HG03460 (cell line): ENCODE data around the gene ACO2.
A peak's percentile ranks its signal among the peaks of the same experiment; 100 is the strongest.
"Not testable (repeated sequence)": the region's sequence is repeated elsewhere in the genome, so short reads cannot be mapped to it uniquely, and the experiment has no call there.

Source experiments
- ATAC-seq: cut with Tn5 transposase; IDR thresholded peaks from one replicate; pipeline ENCODE4 v1.9.1; 2021; ENCODE audit not compliant: unreplicated experiment

Gene ACO2

DNA sequence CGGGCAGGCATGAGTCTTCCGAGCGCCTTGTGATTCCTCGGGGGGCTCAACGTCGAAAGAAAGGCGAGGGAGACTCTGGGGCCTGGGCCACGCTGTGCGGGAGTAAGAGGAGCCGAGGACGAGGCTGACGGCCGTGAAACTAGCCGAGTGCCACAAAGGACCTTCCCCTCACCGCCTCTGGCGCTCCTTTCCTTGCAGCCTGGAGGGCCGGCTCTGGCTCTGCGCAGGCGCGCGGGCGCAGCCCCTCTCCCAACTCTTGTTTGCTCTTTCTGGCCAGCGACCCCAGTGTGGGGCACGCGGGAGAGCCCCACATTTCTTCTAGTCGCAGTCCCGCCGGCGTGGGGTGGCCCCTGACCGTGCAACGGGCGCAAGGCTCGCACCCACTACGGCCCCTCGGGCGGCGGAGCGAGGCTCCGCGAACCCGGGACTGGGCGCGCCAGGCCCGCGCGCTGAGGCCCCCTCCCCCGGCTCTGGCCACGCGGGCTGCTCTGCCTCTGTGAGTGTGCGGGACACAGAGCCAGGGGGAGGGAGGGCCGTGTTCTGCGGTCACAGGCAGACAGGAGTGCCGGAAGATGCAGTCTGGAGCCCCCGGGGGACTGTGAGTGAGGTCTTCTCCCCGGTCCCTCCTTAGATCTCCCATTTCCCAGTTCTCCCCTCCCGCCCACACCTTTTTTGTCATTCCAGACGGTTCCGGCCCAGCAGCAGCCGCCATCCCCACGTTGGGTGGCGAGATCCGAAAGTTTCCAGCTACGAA, 21.3 kb upstream of the ACO2 start:
- no peak for ATAC-seq

DNA sequence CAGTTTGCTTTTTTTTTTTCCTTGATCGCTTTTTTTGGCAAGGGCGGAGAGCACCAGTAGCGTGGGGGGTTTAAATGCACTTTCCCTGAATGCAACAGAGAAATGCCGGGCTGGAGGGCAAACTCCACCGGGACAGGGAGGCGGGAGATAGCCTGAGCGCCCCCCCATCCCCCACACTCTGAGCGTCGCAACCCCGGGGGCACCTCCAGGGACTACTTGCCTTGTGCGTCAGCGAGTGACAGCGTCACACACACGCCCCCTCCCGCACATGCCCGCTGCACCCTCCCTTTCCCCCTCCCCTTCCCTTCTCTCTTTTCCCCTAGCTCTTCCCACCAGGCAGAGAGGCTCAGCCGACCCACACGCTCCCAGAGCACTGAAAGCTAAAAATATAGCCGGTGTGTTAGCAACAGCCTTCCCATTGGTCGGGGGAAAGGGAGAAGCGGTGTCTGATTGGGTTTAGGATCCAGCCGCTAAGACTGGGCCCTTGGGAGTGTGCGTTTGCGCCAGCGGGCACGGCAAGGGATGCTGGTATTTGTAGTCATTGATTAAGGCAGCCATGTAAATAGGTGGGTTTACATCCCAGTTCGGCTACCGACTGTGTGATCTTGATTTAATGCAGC, 20.6 kb upstream of the ACO2 start:
- ATAC-seq: peak; percentile 43

DNA sequence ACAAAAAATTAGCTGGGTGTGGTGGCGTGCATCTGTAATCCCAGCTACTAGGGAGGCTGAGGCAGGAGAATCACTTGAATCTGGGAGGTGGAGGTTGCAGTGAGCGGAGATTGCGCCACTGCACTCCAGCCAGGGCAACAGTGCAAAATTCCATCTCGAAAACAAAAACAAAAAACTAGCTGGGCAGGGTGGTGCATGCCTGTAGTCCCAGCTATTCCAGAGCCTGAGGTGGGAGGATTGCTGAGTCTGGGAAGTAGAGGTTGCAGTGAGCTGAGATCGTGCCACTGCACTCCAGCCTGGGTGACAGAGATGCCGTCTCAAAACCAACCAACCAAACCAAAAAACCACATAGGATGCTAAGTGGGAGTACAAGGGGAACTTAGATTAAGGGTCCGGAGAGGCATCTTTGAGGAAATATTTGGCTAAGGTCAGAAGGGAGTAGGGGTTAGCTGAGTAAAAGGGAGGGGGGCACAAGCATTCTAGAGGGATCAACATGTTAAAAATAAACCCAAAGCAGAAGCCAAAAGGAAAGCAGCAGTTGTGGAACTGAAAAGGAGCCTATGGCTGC, 10.7 kb upstream of the ACO2 start:
- no peak for ATAC-seq

DNA sequence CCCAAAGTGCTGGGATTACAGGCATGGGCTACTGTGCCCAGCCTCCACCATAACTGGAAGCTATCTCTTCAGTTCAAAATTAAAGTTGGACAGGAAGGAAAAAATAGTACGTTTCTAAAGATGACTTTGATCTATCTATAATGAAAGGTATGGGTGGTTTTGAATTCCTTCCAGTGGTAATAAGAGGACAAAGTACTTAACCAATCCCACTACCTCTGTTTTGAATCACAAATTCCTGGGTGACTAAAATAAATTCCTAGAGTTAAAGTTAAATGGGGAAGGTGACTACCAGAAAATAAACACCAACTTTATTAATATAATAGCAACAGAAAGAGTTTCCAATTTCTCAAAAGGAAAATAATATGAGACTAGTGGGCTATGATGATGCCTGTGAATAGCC, 9.5 kb upstream of the ACO2 start:
- ATAC-seq: no peak

DNA sequence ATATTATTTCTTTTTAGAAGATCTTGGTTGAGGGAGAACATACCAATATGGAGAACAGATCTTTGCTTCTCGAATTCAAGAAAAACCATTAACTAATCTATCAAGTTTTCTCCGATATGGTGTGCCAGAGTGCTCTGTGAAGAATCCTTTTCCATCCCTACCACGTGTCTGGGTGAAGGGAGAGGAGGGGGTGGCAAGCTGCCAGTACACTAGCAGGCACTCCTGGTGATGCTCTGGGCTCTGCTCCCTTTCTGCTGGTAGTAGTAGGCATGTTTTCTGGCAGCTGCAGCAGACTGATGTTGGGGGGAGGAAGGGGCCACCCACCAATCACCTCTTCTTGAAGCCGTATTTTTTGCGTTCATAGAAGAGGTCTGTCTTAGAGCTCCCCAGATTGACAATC, 8.8 kb upstream of the ACO2 start:
- ATAC-seq: not testable (repeated sequence)

DNA sequence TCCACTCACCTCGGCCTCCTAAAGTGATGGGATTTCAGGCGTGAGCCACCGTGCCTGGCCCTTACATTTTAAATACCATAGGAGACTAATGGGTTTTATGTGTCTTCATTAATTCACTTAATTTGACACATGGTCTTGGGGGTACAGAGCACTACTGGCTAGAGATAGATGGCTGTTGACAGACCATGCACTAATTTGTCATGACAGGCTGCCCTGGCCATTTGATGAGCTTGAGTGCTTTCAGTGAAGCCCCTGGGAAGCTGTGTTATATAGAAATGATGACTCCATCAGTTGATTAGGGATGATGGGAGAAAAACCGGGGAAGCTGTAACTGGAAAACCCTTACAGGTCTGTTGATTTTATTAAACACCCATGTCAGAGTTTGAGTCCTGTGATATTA, 7.0 kb upstream of the ACO2 start:
- ATAC-seq: no peak

DNA sequence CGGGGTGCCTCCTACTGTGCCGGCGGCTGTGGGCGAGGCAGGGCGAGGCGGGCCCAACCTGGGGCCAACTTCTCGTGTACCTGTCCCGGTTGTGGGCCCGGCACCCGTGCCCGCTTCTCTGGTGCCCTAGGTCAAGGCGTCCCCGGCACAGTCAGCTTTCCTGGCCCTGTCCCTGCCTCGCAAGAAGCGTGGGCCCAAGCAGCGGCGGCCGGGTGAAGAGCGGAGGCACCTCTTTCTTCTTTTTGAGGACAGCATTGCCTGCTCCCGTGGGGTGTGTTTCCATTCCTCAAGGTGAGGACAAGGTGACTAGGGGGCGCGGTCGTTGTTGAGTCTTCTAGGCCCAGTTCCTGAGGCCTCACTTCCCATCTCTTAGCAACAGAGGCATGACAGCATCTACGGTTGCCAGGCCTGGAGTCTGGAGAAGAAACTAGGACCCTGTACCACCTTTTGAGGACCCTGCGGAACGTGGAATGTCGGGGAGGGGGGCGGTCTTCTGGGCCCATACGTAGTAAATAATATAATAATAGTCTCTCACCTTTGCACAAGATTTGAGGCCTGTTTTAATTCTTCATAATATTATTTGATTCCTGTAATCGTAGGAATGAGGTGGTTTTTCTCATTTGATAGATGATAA, 418 bp downstream of the ACO2 start:
- no peak for ATAC-seq

DNA sequence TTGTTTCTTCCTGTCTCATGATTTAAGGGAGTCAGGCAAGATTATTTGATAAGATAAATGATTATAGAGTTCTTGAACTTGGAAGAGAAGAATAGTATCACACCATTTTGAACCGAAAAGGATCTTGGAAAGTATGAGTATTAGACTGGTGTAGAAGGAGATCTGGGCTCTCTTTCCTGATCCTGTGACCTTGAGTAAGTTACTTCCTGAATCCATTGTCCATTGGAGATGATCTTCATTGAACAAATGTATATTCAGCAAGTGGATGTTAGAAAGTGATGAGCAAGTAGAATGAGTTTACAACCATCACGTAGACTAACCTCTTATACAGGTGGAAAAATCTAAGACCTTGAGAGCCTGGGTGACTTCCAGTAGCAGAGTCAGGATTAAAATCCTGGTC, 2.0 kb downstream of the ACO2 start:
- no peak for ATAC-seq

DNA sequence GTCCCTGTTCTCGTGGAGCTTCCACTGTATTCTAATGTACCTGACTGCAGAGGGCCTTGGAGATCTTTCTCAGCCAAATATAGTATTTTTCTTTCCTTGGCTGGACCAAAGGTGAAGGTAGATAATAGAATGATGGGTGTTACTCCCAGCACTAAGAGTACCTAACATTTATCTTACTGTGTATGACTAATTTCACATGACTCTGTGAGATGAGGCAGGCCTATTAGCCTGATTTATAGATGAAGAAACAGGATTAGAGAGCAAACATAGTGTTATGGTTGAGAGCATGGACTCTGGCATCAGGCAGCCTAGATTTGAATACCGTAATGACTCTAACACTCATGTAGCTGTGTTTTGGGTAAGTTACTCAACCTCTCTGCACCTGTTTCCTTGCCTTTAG, 2.7 kb downstream of the ACO2 start:
- no peak for ATAC-seq

DNA sequence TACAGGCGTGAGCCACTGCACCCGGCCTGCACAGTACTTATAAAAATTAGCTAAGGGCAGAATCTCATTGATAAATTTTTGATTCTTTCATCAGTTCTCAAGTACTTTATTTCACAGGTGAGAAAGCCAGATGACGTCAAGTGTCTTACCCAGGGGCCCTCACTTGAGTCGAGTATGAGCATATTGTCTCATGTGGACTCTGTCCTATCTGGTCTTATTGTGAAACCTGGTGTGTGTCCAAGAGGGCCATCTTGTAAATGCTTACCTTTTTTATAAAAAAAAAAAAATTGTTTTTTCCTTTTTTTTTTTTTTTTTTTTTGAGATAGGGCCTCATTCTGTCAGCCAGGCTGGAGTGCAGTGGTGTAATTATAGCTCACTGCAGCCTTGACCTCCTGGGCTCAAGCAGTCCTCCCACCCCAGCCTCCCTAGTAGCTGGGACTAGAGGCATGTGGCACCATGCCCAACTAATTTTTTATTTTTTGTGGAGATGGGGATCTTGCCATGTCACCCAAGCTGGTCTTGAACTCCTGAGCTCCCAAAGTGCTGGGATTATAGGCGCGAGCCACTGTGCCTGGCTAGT, 6.0 kb downstream of the ACO2 start:
- ATAC-seq: no peak

DNA sequence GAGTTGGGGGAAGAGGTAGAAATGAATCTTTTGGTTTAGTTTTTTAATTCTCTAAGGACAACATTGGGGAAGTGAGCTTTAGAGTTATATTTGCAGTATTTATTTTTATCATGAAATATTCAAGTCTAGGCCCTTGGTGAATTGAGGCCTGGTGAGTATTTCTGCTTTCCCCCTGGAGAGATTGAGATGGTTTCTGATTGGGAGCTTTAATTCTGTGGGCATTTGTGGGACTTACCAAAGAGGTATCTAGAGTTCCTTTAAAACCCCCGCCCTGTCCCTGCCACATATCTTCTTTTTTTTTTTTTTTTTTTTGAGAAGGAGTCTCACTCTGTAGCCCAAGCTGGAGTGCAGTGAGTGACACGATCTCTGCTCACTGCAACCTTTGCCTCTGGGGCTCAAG, 9.6 kb downstream of the ACO2 start:
- ATAC-seq: no peak

DNA sequence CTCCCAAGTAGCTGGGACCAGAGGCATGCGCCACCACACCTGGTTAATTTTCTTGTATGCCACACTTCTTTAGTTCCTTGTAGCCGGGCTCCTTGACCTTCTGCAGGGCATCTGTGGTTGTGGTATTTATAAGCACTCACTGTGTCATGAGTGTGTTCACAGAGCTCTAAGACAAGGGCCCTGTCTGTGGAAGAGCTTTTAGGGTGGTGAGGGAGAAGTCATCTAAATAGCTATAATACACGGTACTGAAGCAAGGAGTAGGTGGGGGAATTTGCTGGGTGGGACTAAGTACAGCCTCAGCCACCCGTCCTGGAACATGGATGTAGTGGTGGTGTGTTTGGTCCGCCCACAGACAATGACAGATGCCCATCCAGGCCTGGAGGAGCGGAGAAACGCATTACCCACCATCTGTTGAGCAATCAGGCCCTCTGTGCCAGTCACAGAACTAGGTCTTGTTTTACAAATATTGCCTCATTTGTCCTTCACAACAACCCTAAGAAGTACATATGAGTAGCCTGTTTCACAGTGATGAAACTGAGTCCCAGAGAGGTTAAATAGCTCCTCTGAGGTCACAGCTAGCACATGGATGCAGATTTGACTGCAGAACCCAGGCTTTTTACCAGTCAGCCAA, 10.1 kb downstream of the ACO2 start:
- ATAC-seq: no peak

DNA sequence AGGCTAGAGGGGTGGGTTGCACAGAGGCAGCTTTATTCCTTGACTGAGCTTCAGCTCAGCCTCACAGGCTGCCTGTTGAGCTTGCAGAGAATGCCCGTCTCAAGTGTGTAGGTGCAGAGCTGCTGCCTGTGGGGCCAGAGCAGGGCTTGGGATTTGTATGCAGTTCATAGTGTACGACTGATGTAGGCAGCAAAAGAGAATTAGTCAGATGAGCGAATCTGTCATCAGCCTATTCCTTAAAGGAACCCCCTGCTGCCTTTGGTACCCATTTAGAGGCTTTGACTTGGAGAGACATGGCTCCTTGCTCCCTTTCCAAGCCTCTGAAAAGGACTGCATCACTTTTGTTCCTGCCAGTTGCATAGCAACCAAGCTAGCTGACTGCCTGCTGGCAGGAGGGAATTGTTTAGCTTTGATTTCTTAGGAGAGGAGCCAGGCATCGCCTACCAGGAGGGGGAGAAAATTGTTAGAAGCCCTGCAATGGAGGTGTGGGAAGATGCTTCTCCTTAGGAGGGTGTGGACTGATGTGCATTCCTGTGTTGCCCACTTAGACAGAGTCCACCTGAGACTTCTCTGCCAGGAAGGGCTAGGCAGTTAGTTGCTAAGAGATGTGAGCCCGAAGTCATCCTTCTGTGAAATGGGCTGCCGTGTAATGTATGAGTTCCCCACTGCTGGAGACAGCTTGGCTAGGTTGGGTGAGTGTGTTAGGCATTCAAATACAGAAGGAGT, 10.9 kb downstream of the ACO2 start:
- ATAC-seq: no peak

DNA sequence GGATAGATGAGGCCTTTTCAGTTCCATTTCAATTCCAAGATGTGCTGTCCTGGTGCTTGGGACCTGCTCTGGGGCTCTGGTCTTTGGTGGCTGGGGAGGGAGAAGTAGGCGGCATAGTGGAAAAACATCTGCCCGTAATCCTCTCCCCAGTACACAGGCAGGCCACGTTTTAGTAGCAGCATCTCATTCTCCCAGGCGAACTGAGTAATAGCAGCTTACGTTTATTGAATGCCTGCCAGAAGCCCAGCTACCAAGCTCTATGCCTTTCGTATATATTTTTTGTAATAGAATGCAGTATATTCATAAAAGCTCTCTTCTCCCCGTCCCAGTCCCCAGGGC, 11.4 kb downstream of the ACO2 start:
- no peak for ATAC-seq

DNA sequence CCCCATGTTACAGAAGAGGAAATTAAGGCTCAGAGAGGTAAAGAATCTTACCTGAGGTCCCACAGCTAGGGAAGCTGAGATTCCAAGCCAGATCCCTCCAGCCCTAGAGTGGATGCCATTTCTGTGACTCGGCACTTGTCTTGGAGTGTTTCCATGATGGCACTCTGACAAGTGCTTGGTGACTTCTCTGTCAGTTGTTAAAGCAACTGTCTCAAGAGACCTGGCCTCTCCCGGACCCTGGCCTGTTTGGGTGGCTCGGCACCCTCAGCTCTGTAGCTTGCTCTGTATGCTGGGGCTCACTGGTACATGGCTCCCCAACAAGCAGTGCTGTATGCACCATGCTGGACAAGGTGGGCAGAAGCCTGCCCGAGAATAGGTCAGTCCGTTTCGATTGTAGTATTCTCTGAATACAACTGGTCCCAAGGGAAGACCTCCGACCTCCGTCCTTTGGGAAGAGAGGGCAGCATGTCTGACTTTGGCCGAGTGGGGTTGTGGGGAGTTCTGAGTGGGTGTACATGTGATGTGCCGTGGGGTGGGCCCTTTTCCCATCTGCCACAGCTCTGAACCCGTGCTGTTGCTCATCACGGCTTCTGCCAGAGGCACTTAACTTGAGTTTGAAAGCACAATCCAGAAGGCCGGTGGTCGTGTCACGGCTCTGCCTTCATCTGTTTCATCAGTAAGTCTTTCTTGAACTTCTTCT, 12.4 kb downstream of the ACO2 start:
- ATAC-seq: no peak

DNA sequence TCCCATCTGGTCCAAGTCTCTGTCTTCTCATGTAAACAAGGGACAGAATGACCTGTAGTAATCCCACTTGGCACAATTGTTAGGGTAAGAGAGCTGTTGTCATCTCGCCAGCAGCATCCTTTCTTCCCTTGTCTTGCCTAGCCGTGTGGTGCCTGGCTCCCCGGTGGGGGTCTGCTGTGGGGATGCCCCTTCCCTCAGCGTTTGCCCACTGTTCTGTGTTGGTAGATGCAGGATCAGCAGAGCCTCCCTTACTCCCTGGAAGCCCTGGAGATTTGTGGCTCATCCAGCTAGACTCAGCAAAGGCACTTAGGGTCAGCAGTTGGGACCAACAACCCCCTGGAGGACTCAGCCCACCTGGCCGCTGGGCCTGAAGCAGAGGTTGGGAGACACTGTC, 13.0 kb downstream of the ACO2 start:
- no peak for ATAC-seq

DNA sequence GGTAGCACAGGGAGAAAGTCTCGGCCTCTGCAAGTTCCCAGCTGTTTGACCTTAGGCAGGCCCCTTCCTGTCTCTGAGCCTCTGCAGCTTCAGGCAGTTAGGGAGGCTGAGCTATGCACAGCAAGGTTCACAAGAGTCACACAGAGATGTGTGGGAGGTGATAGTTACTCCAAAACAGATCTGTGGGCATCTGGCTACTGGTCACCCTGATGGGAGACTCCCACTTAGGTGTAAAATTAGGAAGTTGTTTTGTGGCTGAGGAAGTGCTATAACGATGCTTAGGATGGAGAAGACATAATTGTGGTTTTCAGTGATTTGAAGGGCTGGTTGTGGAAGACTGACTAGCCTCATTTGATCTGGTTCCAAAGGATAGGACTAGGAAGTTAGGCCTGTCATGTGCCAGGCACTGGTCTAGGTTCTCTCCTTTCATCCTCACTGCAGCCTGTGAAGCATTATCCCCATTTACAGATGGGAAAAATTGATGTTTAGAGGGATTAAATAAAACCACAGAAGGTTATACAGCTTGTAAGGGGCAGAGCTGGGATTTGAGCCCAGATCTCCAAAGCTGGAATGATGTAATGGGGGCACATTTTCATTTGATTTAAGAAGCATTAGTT, 13.5 kb downstream of the ACO2 start:
- ATAC-seq: no peak

DNA sequence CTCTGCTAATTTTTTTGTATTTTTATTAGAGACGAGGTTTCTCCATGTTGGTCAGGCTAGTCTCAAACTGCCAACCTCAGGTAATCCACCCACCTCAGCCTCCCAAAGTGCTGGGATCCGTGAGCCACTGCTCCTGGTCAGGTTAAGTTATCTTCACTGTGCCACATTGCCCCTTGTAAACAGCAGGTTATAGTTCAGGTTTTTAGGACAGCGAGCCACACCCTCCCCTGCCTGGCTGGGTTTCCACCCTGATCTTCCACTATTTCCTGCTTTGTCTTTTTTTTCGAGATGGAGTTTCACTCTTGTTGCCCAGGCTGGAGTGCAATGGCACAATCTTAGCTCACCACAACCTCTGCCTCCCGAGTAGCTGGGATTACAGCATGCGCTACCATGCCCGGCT, 16.1 kb downstream of the ACO2 start:
- ATAC-seq: no peak

DNA sequence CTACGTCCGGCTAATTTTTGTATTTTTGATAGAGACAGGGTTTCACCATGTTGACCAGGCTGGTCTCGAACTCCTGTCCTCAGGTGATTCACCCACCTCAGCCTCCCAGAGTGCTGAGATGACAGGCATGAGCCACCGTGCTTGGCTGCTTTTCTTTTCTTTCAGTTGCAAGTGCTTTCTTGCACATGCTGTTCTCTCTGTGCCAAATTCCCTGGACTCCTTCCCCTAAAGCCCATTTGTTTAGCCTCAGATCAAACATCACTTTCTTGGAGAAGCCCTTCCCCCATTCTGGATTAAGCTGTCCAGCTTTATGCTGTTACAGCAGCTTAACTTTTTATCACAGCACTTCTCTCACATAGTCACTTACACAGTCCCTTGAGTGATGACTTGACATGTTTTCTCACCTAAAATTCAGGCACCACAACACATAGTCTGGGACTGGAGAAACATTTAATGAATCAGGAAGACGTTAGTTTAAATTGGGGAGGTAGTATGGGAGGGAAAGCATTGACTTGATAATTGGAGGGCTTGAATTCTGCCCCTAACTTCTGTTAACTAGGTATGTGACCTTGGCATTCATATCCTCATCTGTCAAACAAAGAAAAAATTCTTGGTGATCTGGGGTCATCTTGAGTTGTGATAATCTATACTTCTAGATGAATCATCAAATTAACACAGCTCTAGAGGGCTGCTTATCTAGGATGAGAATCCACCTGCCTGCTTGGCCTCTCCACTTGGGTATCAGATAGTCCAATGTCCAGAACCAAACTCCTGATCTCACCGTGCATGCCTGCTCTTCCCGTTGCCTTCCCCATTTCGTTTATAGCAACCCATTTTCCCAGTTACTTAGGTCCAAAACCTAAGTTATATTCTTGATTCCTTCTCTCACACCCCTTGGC, 18.4 kb downstream of the ACO2 start:
- no peak for ATAC-seq
